A549 (cell line): ENCODE results near the gene SCNM1. TPM values are rescaled to one million over a fixed set of nuclear protein-coding genes. Genes with fewer than 3 reads are reported as not detected.

Experiments used
- ATAC-seq, 2 experiments: fragments of 200-7000 bp in 1 of 2; fragments of >200 bp in 1 of 2; cut with Nextera tagmentation in 1 of 2; cut with Tn5 transposase in 1 of 2; 3 replicates each; pipeline versions ENCODE4 v1.8.0 to v1.9.1; 2018 to 2020; ENCODE audit warnings: mild to moderate bottlenecking in 1 of 2, moderate library complexity in 1 of 2
- CTCF ChIA-PET: fragments of 300-600 bp; sonication (Branson Sonifier 250); formaldehyde crosslinking; extraction: SDS; loops from one replicate; lab custom pipeline; 2021; ENCODE audit warnings: antibody characterized with exemption, inconsistent platforms; lab: Yijun Ruan, JAX
- POLR2A ChIA-PET: fragments of 350-600 bp; formaldehyde crosslinking; extraction: SDS; loops from one replicate; lab custom pipeline; 2021; ENCODE audit warnings: antibody characterized with exemption, inconsistent platforms; lab: Yijun Ruan, JAX
- DNase-seq, 2 experiments: peaks; one replicate each; pipeline versions ENCODE4 v3.0.0 to v3.0.0-alpha.2; 2011 to 2016; ENCODE audit warnings: low read depth in 1 of 2, low spot score in 1 of 2
- FAIRE-seq: peaks from 2 replicates; lab custom pipeline; 2011; peaks lifted over from hg19 to GRCh38; lab: Jason Lieb, UNC
- H3K27ac ChIP-seq, 2 experiments: fragments of >200 bp; sonication (Bioruptor Twin); formaldehyde crosslinking; 3 replicates each; pipeline ENCODE4 v1.5.1; 2016 to 2017
- H3K4me1 ChIP-seq: fragments of >200 bp; sonication (Bioruptor Twin); formaldehyde crosslinking; 3 replicates; pipeline ENCODE4 v1.6.1; 2016
- H3K4me2 ChIP-seq: fragments of >200 bp; sonication (Bioruptor Twin); formaldehyde crosslinking; 3 replicates; pipeline ENCODE4 v1.6.1; 2016
- H3K4me3 ChIP-seq: fragments of >200 bp; sonication (Bioruptor Twin); formaldehyde crosslinking; 3 replicates; pipeline ENCODE4 v1.5.1; 2016
- H3K9me3 ChIP-seq: fragments of >200 bp; sonication (Bioruptor Twin); formaldehyde crosslinking; 3 replicates; pipeline ENCODE4 v1.6.1; 2016
- CBX2 ChIP-seq: fragments of 200-600 bp; sonication (generic); IDR thresholded peaks from 2 replicates; pipeline ENCODE4 v1.6.1; 2016; ENCODE audit warnings: low read depth, mild to moderate bottlenecking, borderline replicate concordance
- CHD2 ChIP-seq: fragments of 150-350 bp; IDR thresholded peaks from 2 replicates; pipeline ENCODE4 v1.6.1; 2014; ENCODE audit warnings: low read length; ENCODE audit not compliant: partially characterized antibody
- CHD4 ChIP-seq: fragments of 200-600 bp; sonication (generic); IDR thresholded peaks from 2 replicates; pipeline ENCODE4 v1.6.1; 2016; ENCODE audit warnings: antibody characterized with exemption, mild to moderate bottlenecking, borderline replicate concordance
- CTCF ChIP-seq: fragments of >200 bp; sonication (Bioruptor Twin); formaldehyde crosslinking; IDR thresholded peaks from 3 replicates; pipeline ENCODE4 v1.5.1; 2016
- EP300 ChIP-seq, 2 experiments: fragments of >200 bp; sonication (Bioruptor Twin); formaldehyde crosslinking; IDR thresholded peaks; 2 replicates in 1 of 2; 3 replicates in 1 of 2; pipeline ENCODE4 v1.6.1; 2016 to 2017
- ESRRA ChIP-seq: fragments of 150-350 bp; IDR thresholded peaks from 2 replicates; pipeline ENCODE4 v1.6.1; 2014; ENCODE audit warnings: mild to moderate bottlenecking, low read length, borderline replicate concordance
- FOSL2 ChIP-seq, 2 experiments: fragments of 450-650 bp in 1 of 2; fragments of >200 bp in 1 of 2; sonication (Bioruptor Twin) in 1 of 2; formaldehyde crosslinking; IDR thresholded peaks; 2 replicates each; pipeline versions ENCODE4 v1.5.0 to v1.6.1; 2016 to 2020; ENCODE audit warnings: mild to moderate bottlenecking in 1 of 2, moderate library complexity in 1 of 2
- FOXS1 ChIP-seq: fragments of 250-450 bp; sonication (Bioruptor Pico); IDR thresholded peaks from 2 replicates; pipeline ENCODE4 v1.5.0; 2020; ENCODE audit warnings: mild to moderate bottlenecking, moderate library complexity
- GATA3 ChIP-seq: IDR thresholded peaks from 2 replicates; pipeline ENCODE4 v1.6.1; 2012; ENCODE audit warnings: borderline replicate concordance
- HDAC2 ChIP-seq: fragments of 200-600 bp; sonication (generic); IDR thresholded peaks from 2 replicates; pipeline ENCODE4 v1.6.1; 2016
- HES2 ChIP-seq: fragments of >200 bp; sonication (Bioruptor Twin); formaldehyde crosslinking; IDR thresholded peaks from 2 replicates; pipeline ENCODE4 v1.6.1; 2016
- HEYL ChIP-seq: fragments of 250-450 bp; sonication (Bioruptor Pico); IDR thresholded peaks from 2 replicates; pipeline ENCODE4 v1.8.0; 2021; ENCODE audit warnings: mild to moderate bottlenecking, moderate library complexity
- HOXB5 ChIP-seq: fragments of 250-450 bp; sonication (Bioruptor Pico); IDR thresholded peaks from 2 replicates; pipeline ENCODE4 v1.5.0; 2020; ENCODE audit warnings: mild to moderate bottlenecking, moderate library complexity
- JUN ChIP-seq, 2 experiments: fragments of >200 bp; sonication (Bioruptor Twin); formaldehyde crosslinking; IDR thresholded peaks; 2 replicates in 1 of 2; 3 replicates in 1 of 2; pipeline ENCODE4 v1.6.1; 2016 to 2017
- KDM1A ChIP-seq: fragments of 200-600 bp; sonication (generic); IDR thresholded peaks from 2 replicates; pipeline ENCODE4 v1.6.1; 2016; ENCODE audit warnings: low read depth, mild to moderate bottlenecking
- KDM5A ChIP-seq: fragments of 200-600 bp; sonication (generic); IDR thresholded peaks from 2 replicates; pipeline ENCODE4 v1.6.1; 2016; ENCODE audit warnings: antibody characterized with exemption, mild to moderate bottlenecking
- MAFK ChIP-seq: fragments of 450-650 bp; IDR thresholded peaks from 2 replicates; pipeline ENCODE4 v1.6.1; 2014; ENCODE audit not compliant: partially characterized antibody
- MAX ChIP-seq: IDR thresholded peaks from 2 replicates; pipeline ENCODE4 v1.6.1; 2012
- MAZ ChIP-seq: fragments of 150-350 bp; IDR thresholded peaks from 2 replicates; pipeline ENCODE4 v1.6.1; 2014; ENCODE audit warnings: antibody characterized with exemption, low read depth, low read length, borderline replicate concordance
- MYC ChIP-seq: IDR thresholded peaks from 2 replicates; pipeline ENCODE4 v1.6.1; 2012; ENCODE audit warnings: mild to moderate bottlenecking, inconsistent platforms, low read length, improper control_type of control experiment, borderline replicate concordance
- POLR2AphosphoS2 ChIP-seq: conservative IDR thresholded peaks from 2 replicates; pipeline ENCODE4 v1.6.1; 2012; ENCODE audit warnings: low read length, improper control_type of control experiment, inconsistent platforms
- RARB ChIP-seq: fragments of 250-450 bp; sonication (Bioruptor Pico); IDR thresholded peaks from 2 replicates; pipeline ENCODE4 v1.8.0; 2021; ENCODE audit warnings: mild to moderate bottlenecking, moderate library complexity
- RFX5 ChIP-seq: fragments of 450-650 bp; IDR thresholded peaks from 2 replicates; pipeline ENCODE4 v1.7.1; 2014; ENCODE audit warnings: antibody characterized with exemption, mild to moderate bottlenecking, moderate library complexity
- ZC3H11A ChIP-seq: fragments of 450-650 bp; IDR thresholded peaks from 2 replicates; pipeline ENCODE4 v1.6.1; 2014; ENCODE audit warnings: antibody characterized with exemption, mild to moderate bottlenecking
- ZFP36 ChIP-seq: fragments of 450-650 bp; IDR thresholded peaks from 2 replicates; pipeline ENCODE4 v1.6.1; 2014; ENCODE audit warnings: borderline replicate concordance; ENCODE audit not compliant: partially characterized antibody
- ZSCAN20 ChIP-seq: fragments of 250-450 bp; sonication (Bioruptor Pico); IDR thresholded peaks from 2 replicates; pipeline ENCODE4 v1.8.0; 2022; ENCODE audit warnings: mild to moderate bottlenecking, moderate library complexity
- WGBS: methylation state at CpG from one replicate; pipeline ENCODE4 v1.1.6; 2017; ENCODE audit errors: missing lambda C conversion rate; 5-methylcytosine and 5-hydroxymethylcytosine counted together
- polyA plus RNA-seq, 4 experiments: library from polyadenylated mRNA; depleted of rRNA in 3 of 4; stranded (reverse); fragments of >200 nt; fragmentation: RNase III in 1 of 4; extraction: RNeasy Plus Mini Kit Qiagen cat#74134 plus additional on column Dnase treatment in 1 of 4; gene quantifications; 2 replicates in 3 of 4; 3 replicates in 1 of 4; pipeline ENCODE4 v1.2.3, GENCODE V29; 2011 to 2017
- TF ChIP-seq, protein P1 (sequence below): fragments of 150-350 bp; IDR thresholded peaks from 2 replicates; pipeline ENCODE4 v1.6.1; 2014; ENCODE audit warnings: low read depth, mild to moderate bottlenecking, low read length
- TF ChIP-seq, protein P2 (sequence below): fragments of 200-600 bp; sonication (generic); IDR thresholded peaks from 2 replicates; pipeline ENCODE4 v1.6.1; 2016; ENCODE audit warnings: antibody characterized with exemption, mild to moderate bottlenecking, moderate library complexity

The SCNM1 gene
- polyA plus RNA-seq, 2 of the 4 experiments (the other 2 are of a cell fraction): 27.9 to 30.9 TPM

DNA sequence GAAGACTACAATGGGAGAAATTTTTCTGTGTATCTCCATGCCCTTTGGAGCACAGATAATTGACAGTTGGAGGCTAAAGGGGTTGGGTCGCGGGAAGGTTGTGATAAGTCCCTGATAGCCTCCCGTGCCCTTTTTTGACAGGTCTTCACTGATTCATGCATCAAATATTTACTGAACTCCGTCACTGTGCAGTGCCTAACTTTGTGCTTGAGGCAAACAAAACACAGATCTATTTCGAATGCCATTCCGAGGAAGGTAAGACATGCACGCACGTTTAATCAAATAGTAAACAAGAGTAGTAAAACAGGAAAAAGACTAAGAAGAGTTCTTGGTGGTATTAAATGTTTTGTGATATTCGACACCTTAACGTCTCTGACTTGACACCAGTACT, 31.9 kb downstream of the SCNM1 start:
- ChIA-PET POLR2A (interaction anchor here (1.4 kb wide), 1 partner anchor 8 kb away, joined by 7 read pairs; the partner anchor contains the start of gene VPS72), CTCF (interaction anchor here (1.2 to 5.8 kb wide), 3 partner anchors 28 to 53 kb away, joined by 3 to 48 read pairs (median 4); no protein-coding TSS in a partner anchor)
- Histone ChIP-seq H3K4me2 (peak overlapping the region; percentile 87), H3K9me3 (no peaks in the 10 kb centered on the region), H3K4me1 (peaks cover 30% of the 10 kb centered on the region), H3K27ac (peak overlapping the region; percentile 95), H3K4me3 (peak overlapping the region; percentile 78)
- 1% methylated on average over 10 of the region's 10 CpGs for WGBS
- DNase-seq (peak in 1 of 2 experiments; percentile 65), ATAC-seq (peak in 1 of 2 experiments; percentile 5; a peak in 3 of 6 replicates), FAIRE-seq (no peak)
- TF ChIP-seq, protein P1, sequence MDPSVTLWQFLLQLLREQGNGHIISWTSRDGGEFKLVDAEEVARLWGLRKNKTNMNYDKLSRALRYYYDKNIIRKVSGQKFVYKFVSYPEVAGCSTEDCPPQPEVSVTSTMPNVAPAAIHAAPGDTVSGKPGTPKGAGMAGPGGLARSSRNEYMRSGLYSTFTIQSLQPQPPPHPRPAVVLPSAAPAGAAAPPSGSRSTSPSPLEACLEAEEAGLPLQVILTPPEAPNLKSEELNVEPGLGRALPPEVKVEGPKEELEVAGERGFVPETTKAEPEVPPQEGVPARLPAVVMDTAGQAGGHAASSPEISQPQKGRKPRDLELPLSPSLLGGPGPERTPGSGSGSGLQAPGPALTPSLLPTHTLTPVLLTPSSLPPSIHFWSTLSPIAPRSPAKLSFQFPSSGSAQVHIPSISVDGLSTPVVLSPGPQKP: no peak
- TF ChIP-seq ZC3H11A (no peak), FOSL2 (IDR thresholded peaks at IDR 0.05) (no peak), FOSL2 (CRISPR knock-in tag; IDR thresholded peaks at IDR 0.05) (peak; percentile 39), CHD4 (peak; percentile 63; the same call in 1 of the 2 replicates), KDM1A (peak; percentile 67; the same call in 1 of the 2 replicates)

DNA sequence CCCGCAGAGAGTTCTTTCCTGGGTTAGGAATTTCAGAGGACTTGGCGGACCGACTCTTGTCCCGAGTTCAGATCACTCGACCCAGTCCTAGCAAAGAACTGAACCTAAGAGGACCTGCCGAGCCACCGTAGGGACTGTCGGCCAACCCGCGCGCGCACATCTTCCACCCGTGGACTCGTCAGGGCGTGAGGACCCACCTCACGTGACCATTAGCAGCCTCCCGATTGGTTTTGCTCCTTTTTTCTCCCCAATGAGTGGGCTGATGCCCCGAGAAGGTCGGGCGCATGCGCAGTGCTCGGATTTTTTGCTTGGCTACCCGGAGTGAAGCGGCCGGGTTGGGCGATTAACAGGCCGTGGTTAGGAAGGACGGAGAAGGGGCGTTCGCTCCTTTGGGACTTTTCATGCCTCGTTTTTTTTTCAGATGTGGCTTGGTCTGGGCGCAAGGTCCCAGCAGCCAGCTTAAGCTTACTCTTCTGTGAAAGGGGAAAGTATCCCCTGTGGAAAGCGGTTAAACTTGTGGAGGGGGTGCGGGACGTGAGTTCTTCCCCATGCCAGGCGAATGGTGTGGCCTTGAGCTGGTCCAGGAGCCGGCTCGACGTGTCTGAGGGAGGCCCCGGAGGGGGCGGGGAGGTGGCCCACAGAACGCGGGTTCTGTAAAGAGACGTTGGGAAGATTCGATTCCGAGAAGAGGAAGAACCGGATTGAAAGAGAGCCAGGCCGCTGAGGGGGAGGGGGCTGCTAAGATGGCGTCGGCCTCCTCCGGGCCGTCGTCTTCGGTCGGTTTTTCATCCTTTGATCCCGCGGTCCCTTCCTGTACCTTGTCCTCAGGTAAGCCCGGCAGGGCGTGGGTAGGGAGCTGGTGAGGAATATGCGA, 32.5 kb downstream of the SCNM1 start, which contains the start of gene PIP5K1A:
Gene PIP5K1A (plus strand): TSS at position 299 of the 874 bp plus-strand sequence. CDS start 445 bp downstream, at position 744.
- 1% methylated on average over 47 of the region's 60 CpGs for WGBS
- peak; percentile 79 to 81 for ATAC-seq
- POLR2A ChIA-PET: interaction anchor here (0.5 to 1.4 kb wide), 3 partner anchors 9 to 227 kb away, joined by 3 to 7 read pairs (median 3); partner anchors contain the start of gene VPS72
- Histone ChIP-seq H3K4me1 (peaks cover 30% of the 10 kb centered on the region), H3K4me3 (peak within 1 kb of the TSS; percentile 78), H3K9me3 (no peaks in the 10 kb centered on the region), H3K27ac (peak within 1 kb of the TSS; percentile 95), H3K4me2 (peak within 1 kb of the TSS; percentile 87)
- peak; percentile 98 to 99 for DNase-seq
- no peak for FAIRE-seq
- CTCF ChIA-PET: interaction anchor here (0.9 to 5.8 kb wide), 2 partner anchors 30 to 53 kb away, joined by 3 to 48 read pairs; no protein-coding TSS in a partner anchor
- TF ChIP-seq EP300 (IDR thresholded peaks at IDR 0.05) (no peak), POLR2AphosphoS2 (no peak), CHD4 (no peak; the same call in 1 of the 2 replicates), ESRRA (no peak), ZFP36 (no peak), ZC3H11A (no peak), CBX2 (no peak), ZSCAN20 (no peak), HES2 (no peak), FOXS1 (CRISPR knock-in tag) (0 out of 2 replicates have a peak, but pooled peaks have one; percentile 15), MYC (0 out of 2 replicates have a peak, but pooled peaks have one; percentile 25), MAX (peak; percentile 88), HOXB5 (CRISPR knock-in tag) (no peak), MAZ (no peak), JUN (IDR thresholded peaks at IDR 0.05) (peak in 1 of 2 experiments; percentile 78; a peak in 3 of 5 replicates), KDM5A (peak; percentile 64; the same call in 1 of the 2 replicates), GATA3 (0 out of 2 replicates have a peak, but pooled peaks have one; percentile 26), CTCF (no peak), RFX5 (no peak), HEYL (no peak), RARB (CRISPR knock-in tag) (no peak), CHD2 (no peak), MAFK (no peak), HDAC2 (0 out of 2 replicates have a peak, but pooled peaks have one; percentile 9)
- TF ChIP-seq, protein P2, sequence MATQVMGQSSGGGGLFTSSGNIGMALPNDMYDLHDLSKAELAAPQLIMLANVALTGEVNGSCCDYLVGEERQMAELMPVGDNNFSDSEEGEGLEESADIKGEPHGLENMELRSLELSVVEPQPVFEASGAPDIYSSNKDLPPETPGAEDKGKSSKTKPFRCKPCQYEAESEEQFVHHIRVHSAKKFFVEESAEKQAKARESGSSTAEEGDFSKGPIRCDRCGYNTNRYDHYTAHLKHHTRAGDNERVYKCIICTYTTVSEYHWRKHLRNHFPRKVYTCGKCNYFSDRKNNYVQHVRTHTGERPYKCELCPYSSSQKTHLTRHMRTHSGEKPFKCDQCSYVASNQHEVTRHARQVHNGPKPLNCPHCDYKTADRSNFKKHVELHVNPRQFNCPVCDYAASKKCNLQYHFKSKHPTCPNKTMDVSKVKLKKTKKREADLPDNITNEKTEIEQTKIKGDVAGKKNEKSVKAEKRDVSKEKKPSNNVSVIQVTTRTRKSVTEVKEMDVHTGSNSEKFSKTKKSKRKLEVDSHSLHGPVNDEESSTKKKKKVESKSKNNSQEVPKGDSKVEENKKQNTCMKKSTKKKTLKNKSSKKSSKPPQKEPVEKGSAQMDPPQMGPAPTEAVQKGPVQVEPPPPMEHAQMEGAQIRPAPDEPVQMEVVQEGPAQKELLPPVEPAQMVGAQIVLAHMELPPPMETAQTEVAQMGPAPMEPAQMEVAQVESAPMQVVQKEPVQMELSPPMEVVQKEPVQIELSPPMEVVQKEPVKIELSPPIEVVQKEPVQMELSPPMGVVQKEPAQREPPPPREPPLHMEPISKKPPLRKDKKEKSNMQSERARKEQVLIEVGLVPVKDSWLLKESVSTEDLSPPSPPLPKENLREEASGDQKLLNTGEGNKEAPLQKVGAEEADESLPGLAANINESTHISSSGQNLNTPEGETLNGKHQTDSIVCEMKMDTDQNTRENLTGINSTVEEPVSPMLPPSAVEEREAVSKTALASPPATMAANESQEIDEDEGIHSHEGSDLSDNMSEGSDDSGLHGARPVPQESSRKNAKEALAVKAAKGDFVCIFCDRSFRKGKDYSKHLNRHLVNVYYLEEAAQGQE: no peak
